GM21360 (cell line): ENCODE measurements around the gene GPN1.
A peak's percentile ranks its signal among the peaks of the same experiment; 100 is the strongest.
"Not testable (repeated sequence)": the region's sequence is repeated elsewhere in the genome, so short reads cannot be mapped to it uniquely, and the experiment has no call there.

Source experiments
- ATAC-seq: cut with Tn5 transposase; IDR thresholded peaks from one replicate; pipeline ENCODE4 v1.9.1; 2021; ENCODE audit warnings: mild to moderate bottlenecking, moderate library complexity; ENCODE audit not compliant: unreplicated experiment

The GPN1 gene

DNA sequence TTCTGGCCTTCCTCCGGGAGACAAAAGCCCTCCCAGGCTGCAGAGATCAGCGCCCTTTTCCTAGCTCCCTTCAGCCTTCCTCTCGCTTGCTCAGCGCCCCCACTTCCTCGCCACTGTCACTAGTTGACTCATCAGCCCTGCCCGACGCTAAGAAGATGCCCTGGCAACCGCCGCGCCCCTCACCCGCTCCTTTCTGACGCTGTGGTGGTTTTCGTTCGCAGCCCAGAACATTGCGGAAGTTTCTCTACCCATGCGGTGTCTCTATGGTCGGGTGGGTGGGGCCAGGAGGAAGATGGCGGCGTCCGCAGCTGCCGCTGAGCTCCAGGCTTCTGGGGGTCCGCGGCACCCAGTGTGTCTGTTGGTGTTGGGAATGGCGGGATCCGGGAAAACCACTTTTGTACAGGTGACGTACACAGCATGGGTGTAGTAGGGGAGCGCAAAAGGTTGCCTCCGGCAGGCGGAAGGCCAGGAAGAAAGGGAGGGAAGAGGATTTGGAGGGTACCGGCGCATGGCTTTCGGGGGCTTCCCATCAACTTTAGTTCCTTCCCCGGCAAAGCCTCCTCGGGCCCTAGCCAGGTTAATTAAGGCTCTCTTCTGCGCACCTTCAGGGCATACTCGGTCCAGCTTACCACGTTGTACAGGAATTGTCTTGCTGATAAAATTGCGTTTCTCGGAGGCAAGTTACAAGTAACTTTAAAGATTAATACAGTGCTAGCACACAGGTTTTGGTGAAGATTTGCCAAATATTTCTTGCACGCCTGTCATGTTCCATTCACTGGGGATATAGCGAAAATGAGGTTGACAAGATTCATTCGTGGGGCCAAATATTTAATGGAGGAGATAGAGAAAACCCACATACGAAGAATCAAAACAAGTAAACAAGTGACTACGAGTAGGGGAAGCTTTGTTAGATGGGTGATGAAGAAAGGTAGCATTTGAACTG is at the start of gene GPN1, which contains the start of gene CCDC121:
Gene GPN1, plus strand, starts transcription at position 284 of the 943 bp plus-strand sequence. Its CDS starts 9 bp downstream, at position 293.
Gene CCDC121, minus strand, starts transcription at position 246 of the 943 bp plus-strand sequence. CDS start 1,213 bp downstream, outside the sequence.
- ATAC-seq: peak; percentile 95

DNA sequence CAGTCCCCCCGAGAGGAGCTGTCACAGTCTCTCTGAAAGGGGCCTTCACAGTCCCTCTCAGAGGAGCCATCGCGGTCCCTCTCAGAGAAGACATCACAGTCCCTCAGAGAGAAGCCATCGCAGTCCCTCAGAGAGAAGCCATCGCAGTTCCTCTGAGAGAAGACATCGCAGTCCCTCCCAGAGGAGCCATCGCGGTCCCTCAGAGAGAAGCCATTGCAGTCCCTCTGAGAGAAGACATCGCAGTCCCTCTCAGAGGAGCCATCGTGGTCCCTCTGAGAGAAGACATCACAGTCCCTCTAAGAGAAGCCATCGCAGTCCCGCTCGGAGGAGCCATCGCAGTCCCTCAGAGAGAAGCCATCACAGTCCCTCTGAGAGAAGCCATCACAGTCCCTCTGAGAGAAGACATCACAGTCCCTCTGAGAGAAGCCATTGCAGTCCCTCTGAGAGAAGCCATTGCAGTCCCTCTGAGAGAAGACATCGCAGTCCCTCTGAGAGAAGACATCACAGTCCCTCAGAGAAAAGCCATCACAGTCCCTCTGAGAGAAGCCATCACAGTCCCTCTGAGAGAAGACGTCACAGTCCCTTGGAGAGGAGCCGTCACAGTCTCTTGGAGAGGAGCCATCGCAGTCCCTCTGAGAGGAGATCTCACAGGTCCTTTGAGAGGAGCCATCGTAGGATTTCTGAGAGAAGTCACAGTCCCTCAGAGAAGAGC is 47.3 kb upstream of the GPN1 start:
- ATAC-seq: no peak

DNA sequence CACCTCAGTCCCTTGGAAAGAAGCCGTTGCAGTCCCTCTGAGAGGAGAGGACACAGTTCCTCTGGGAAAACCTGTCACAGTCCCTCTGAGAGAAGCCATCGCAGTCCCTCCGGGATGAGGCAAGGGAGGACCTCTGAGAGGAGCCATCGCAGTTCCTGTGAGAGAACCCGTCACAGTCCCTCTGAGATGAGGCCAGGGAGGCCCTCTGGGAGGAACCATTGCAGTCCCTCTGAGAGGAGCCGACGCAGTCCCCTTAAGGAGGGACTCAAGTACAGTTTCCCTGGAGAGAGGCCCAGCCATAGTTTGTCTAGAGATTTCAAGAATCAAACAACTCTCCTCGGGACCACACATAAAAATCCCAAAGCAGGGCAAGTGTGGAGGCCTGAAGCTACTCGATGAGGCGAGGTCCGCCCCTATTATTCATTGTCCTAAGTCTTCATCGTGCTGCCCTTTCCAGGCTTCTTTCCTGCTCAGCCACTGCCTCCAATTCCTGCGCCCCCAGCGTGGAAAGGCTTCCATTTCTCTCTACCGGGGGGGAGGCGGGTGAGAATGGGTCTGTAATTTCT is 46.6 kb upstream of the GPN1 start:
- no peak for ATAC-seq

DNA sequence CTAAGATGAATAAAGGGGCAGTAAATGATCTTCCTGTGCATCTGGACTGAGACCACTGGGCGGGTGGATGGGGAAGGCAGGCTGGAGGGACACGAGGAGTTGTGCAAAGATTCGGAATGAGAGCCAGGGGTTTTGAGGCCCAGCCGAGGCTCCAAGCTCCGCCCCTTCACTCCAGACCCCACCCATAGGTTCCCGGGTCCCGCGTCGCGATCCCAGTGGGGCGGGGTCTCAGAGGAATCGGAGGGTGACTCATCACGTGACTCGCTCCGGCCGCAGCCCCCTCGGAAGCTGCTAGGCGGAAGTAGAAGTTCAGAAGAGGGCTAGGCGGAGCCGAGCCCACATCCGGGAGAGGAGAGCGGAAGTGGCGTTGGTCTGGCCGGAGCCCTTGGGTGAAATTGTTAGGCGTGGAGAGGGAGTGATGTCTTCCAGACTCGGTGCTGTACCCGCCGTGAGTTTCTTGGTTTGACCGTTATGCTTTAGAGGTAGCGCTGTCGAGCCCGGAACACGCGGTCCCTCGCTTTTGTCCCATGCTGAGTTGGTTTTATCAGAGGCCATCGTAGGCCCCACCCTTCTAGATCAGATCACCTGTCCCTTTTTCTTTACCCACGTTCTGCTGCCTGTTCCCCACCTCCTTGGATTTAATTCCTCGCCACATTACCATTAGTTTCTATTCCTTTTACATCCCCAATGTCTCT is 46.0 kb upstream of the GPN1 start, which contains the start of gene ZNF512:
Gene ZNF512, plus strand, starts transcription at position 348 of the 695 bp plus-strand sequence. Its CDS starts 71 bp downstream, at position 419.
- peak; percentile 88 for ATAC-seq

DNA sequence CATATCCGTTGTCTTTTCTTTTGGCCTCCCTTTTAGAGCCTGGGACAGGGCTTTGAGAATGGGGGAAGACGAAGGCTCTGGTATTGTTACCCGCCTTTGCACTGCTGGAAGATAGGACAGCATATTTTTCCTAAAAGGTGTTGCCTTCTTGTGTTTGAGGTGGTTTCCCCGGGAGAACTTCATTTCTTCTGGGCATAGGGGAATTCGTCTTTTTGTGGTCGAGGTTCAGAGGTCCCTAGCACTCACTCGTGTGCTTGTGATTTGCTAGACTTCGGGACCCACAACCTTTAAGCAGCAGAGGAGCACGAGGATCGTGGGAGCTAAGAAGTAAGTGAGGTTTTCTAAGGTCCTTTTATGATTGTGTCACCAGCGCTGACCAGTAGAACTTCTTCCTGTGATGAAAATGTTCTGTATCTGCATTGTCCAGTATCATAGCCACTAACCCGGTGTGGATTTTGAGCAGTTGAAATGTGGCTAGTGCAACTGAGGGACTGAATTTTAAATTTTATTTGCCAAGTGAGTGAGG is 45.4 kb upstream of the GPN1 start:
- no peak for ATAC-seq

DNA sequence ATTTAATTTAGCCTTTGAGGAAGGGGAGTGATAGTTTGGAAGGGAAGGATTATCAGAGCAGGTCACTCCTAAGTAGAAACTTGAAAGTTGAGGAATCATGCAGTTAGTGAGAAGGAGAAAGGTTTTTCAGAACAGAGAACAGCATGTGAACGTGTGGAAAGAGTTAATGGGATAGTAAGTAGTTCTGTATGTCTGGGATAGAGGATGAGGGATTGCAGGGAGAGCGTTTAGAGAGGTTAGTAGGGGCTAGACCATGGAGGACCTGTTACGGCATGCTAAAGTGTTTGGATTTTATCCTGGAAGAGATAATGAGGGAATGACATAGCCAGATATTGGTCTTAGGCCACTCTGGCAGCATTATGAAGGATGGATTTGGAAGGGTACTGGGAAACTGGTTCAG is 44.3 kb upstream of the GPN1 start:
- no peak for ATAC-seq

DNA sequence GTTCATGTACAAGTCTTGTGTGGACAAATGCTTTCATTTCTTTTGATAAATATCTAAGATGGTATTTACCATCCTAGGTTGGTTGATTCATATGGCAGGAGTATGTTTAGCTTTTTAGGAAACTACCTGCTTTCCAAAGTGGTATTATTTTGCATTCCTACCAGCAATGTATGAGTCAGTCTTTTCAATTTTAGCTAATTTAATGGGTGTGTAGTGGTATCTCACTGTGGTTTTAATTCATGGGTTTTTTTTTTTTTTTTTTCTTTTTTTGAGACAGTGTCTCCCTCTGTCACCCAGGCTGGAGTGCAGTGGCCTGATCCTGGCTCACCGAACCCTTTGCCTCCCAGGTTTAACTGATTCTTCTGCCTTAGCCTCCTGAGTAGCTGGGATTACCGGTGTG is 41.8 kb upstream of the GPN1 start:
- no peak for ATAC-seq

DNA sequence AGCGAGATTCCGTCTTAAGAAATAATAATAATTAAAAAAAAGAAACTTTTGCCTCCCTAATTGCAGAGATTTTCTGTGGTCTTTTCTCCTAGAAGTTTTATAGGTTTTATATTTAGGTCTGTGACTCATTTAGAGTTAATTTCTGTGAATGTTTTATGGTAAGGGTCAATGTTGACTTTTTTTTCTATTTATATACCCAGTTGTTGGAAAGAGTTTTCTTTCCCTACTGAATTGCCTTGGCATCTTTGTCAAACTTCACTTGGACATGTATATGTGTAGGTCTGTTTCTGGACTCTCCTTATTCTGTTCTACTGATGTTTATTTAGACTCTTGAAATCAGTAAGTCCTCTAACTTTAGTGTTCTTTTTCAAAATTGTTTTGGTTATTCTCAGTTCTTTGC is 40.5 kb upstream of the GPN1 start:
- no peak for ATAC-seq

DNA sequence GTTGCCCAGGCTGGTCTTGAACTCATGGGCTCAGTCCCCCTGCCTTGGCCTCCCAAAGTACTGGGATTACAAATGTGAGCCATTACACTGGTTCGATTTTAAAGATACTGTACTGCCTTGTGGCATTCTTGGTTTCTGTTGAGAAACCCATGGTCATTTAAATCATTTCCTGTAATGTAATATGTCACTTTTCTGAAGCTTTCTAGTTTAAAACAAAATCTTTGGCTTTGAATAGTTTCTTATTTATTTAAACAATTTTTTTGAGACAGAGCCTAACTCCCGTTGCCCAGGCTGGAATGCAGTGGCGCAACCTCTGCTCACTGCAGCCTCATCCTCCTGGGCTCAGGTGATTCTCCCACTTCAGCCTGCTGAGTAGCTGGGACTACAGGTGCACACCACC is 37.1 kb upstream of the GPN1 start:
- ATAC-seq: no peak

DNA sequence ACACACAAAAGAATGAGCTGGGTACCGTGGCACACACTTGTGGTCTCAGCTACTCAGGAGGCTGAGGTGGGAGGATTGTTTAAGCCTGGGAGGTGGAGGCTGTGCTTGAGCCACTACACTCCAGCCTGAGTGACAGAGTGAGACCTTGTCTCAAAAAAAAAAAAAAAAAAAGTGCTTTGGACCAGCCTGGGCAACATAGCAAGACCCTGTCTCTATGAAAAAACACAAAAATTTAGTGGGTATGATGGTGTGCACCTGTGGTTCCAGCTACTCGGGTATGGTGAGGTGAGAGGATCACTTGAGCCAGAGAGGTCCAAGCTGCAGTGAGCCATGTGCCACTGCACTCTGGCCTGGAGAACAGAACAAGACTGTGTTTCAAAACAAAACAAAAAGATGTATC is 35.6 kb upstream of the GPN1 start:
- ATAC-seq: no peak

DNA sequence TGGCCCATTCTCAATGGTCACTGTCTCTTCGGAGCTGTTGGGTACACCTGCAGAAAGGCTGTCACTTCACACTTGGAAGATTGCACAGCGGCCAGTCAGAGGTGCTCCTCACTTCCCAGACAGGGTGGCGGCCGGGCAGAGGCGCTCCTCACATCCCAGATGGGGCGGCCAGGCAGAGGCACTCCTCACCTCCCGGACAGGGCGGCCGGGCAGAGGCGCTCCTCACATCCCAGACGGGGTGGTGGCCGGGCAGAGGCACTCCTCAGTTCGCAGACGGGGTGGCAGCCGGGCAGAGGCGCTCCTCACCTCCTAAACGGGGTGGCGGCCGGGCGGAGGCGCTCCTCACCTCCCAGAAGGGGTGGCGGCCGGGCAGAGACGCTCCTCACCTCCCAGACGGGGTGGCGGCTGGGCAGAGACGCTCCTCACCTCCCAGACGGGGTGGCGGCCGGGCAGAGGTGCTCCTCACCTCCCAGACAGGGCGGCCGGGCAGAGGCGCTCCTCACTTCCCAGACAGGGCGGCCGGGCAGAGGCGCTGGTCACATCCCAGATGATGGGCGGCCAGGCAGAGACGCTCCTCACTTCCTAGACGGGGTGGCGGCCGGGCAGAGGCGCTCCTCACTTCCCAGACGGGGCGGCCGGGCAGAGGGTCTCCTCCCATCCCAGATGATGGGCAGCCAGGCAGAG is 34.7 kb upstream of the GPN1 start:
- ATAC-seq: not testable (repeated sequence)

DNA sequence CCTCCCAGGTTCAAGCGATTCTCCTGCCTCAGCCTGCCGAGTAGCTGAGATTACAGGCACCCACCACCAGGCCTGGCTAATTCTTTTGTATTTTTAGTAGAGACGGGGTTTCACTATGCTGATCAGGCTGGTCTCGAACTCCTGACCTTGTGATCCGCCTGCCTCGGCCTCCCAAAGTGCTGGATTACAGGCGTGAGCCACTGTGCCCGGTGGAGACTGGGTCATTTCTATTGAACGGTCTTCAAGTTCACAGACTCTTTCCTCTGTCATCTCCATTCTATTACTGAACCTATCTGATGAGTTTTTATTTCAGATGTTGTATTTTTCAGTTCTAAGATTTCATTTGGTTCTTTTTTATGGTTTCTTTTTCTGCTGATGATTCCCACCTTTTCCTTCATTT is 33.4 kb upstream of the GPN1 start:
- ATAC-seq: not testable (repeated sequence)

DNA sequence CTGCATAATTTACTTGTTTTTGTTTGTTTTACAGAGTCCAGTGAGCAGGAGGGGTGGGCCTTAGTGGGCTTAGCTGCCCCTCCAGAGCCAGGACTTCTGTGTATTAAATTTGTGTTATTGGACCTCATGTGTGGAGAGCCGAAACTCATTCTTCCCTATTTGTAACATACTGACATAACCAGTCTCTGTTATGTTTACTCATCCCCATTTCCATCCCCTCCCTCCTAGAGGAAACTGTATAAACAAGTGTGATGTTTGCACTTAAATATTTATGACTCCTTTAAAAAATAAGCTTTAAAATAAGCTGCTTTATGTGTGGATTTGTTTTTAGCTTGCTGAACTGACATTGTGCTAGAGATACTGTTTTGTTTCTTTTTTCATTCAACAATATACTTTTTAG is 32.2 kb upstream of the GPN1 start:
- ATAC-seq: no peak

DNA sequence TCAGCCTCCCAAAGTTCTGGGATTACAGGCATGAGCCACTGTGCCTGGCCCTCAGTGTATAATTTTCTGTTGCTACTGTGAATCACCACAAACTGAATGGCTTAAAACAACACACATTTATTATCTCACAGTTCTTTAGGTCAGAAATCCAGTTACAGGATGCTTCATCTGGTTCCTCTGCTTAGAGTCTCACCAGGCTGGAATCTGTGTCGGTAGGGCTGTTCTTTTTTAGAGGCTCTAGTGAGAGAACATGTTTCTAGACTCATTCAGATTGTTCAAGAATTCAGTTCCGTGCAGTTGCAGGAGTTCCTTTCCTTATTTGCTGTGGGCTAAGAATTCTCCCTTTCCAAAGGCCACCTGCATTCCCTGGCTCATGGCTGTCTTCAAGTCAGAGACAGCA is 22.2 kb upstream of the GPN1 start:
- ATAC-seq: no peak

DNA sequence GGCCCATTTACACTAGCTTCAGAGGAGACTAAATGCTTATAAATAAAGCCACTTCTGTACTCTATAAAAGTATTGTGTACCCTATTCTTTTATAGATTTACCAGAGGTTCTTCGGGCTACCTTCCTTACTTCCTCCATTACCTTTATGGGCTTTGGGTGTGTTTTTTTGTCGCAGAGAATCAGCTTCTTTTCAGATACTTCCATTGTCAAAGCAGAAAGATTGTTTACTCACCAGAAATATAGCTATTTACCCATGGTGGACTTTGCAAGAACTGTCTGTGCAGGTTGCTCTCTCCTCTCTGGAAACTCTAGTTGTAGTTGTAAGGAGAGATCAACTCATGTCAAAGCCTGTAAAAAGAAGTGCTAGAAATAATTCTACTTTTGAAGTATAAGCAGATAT is 14.9 kb upstream of the GPN1 start:
- no peak for ATAC-seq

DNA sequence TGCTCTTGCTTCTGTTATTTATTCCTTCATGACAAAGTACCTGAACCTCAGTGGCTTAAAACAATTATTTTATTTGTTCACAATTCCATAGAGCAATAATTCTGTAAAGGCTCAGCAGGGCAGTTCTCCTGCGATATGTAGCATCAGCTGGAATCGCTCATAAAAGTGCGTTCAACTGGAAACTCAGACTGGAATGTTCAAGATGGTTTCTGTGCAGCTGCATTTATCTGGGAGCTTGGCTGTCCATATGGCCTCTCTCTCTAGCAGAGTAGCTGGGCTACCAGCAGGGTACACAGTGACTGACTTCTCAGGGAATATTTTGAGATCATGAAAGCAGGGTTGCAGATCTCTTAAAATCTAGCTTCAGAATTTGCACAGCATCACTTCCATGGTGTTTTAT is 13.5 kb upstream of the GPN1 start:
- ATAC-seq: no peak

DNA sequence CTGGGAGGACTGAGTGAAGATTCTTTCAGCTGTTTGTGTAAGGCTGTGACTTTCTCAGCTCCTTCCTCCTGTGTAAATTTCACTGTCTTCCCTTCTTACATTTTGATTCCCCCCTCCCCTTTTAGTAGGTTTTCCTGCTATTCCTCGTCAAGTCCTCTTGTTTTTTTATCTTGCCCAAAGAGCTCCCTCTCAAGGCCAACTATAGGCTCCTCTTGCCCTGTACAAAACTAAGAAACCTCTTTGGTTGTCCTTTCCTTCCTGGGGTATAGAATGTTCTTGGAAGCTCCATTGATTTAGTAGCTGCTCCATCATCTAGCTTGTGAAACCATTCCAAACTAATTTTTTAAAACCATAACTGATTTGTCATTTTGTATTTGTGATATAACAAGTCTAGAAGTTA is 7.3 kb upstream of the GPN1 start:
- no peak for ATAC-seq

DNA sequence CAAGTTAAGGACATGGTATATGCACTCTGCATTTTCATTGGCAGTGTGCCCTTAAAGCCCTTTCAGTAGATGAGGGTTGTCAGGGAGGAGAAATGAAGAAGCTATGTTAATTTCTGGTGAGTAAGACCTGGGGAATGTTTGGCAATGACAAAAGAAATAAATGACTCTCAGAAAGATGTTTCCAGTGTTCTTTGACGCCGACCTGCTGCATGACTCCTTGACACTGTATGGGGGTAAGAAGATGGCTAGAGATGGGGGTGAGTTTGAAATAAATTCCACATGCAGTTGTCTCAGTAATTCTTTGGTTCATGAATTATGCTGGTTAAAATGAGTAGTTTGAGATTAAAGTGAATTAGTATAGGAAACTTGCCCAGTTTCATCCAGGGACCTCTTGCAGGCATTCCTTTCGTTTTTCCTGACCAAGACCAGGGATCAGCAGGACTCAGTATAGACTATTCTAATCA is 5.9 kb upstream of the GPN1 start:
- ATAC-seq: no peak

DNA sequence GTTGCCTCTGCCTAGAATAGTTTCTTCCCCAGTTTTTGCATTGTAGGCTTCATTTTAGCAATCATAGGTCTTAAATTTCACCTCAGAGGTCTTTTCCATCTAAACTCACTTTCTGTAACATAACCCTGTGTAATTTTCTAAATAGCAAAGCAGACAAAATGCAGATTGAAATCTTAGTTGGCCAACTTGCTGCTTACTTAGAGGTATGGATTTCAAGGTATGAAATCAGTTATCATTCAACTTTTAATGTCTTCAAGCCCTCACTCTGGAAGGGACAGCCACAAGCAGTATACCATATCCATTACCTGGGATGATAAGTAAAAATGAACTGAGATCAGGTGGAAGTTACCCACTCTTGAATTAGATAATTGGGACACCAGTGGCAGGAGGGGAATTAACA is 3.9 kb upstream of the GPN1 start:
- ATAC-seq: no peak

DNA sequence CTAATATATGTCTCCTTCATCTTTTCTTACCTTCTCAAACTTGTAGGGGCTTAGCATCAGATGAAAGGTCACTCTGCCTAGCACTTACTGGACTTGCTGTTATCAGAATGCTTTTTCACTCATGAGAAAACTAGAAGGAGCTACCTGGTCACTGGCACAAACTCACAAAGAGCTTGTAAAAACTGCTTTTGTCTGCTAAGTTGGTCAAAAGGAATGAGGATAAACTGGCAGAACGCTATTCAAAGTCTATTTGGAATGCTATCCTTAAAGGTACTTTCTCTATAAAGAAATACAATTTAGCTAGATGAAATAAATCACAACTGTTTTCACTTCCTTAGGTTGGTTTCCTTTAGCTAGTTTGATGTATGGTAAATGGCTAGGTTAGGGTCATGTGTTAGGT is 2.5 kb upstream of the GPN1 start:
- not testable (repeated sequence) for ATAC-seq
